Esophagus muscularis mucosa (tissue), 4 donors: ENCODE measurements around the gene TRIM9. TPM values are rescaled to one million over a fixed set of nuclear protein-coding genes. Genes with fewer than 3 reads are reported as not detected.

Experiments used
- DNase-seq: peaks from one replicate; pipeline ENCODE4 v3.0.0-alpha.2; 2017; ENCODE audit errors: extremely low spot score
- H3K27ac ChIP-seq, 4 donors: fragments of 200-600 bp; sonication (generic); replicated peaks in 1 of 4; 1 replicate in 3 of 4; 2 replicates in 1 of 4; pipeline ENCODE4 v1.5.1; 2016 to 2019; ENCODE audit warnings: mild to moderate bottlenecking in 1 of 4
- H3K27me3 ChIP-seq, 4 donors: fragments of 200-600 bp; sonication (generic); one replicate each; pipeline versions ENCODE4 v1.5.1 to v1.6.0; 2016 to 2019
- H3K36me3 ChIP-seq, 4 donors: fragments of 200-600 bp; sonication (generic); one replicate each; pipeline ENCODE4 v1.5.1; 2016 to 2019
- H3K4me1 ChIP-seq, 4 donors: fragments of 200-600 bp; sonication (generic); one replicate each; pipeline ENCODE4 v1.5.1; 2016 to 2019
- H3K4me3 ChIP-seq, 4 donors: fragments of 200-600 bp; sonication (generic); 1 replicate in 2 of 4; 2 replicates in 2 of 4; pipeline ENCODE4 v1.5.1; 2016 to 2019; ENCODE audit warnings: mild to moderate bottlenecking in 4 of 4, moderate library complexity in 1 of 4
- H3K9me3 ChIP-seq, 4 donors: fragments of 200-600 bp; sonication (generic); 1 replicate in 3 of 4; 2 replicates in 1 of 4; pipeline ENCODE4 v1.5.1; 2016 to 2019
- CTCF ChIP-seq, 3 experiments: fragments of 200-600 bp in 2 of 3; fragments of 450-650 bp in 1 of 3; sonication (generic) in 2 of 3; IDR thresholded peaks; one replicate each; pipeline ENCODE4 v1.5.1; 2017 to 2019; ENCODE audit warnings: antibody characterized with exemption in 3 of 3, mild to moderate bottlenecking in 2 of 3, moderate library complexity in 1 of 3
- EP300 ChIP-seq: sonication (generic); formaldehyde crosslinking; IDR thresholded peaks from one replicate; pipeline ENCODE4 v1.6.1; 2017; ENCODE audit warnings: antibody characterized with exemption
- POLR2A ChIP-seq: fragments of 450-650 bp; IDR thresholded peaks from one replicate; pipeline ENCODE4 v1.6.1; 2017; ENCODE audit warnings: antibody characterized with exemption, moderate library complexity, mild to moderate bottlenecking, low read depth
- POLR2AphosphoS5 ChIP-seq, 2 donors: sonication (generic); formaldehyde crosslinking; IDR thresholded peaks; one replicate each; pipeline ENCODE4 v1.6.1; 2017; ENCODE audit warnings: antibody characterized with exemption in 2 of 2
- whole genome bisulfite sequencing: methylation state at CpG from one replicate; pipeline ENCODE4 v1.1.5; 2018; 5-methylcytosine and 5-hydroxymethylcytosine counted together
- intact Hi-C: fragments of 100-400 bp; cut with DNase I; formaldehyde crosslinking; loops from one replicate; pipeline ENCODE4 v1.15.1; 2023
- total RNA-seq, 4 donors: library from RNA; depleted of rRNA; stranded (reverse); fragments of >200 nt; gene quantifications; one replicate each; pipeline versions ENCODE4 v1.1.0 to v1.2.1, GENCODE V29; 2016

The TRIM9 gene
- total RNA-seq, 4 donors from 2014 or later, result 0.58 to 1.7 (median 0.76) TPM

- no peak overlapping the region for H3K4me3 ChIP-seq
- H3K27me3 ChIP-seq, result no peaks in the 10 kb centered on the region
- DNase-seq, result no peak
- no peaks in the 10 kb centered on the region for H3K36me3 ChIP-seq
- intact Hi-C loops, result no loop called here
- H3K27ac ChIP-seq, result no peak overlapping the region
- TF ChIP-seq CTCF (IDR thresholded peaks at IDR 0.05) (no peak), EP300 (no peak), POLR2A (no peak), POLR2AphosphoS5 (IDR thresholded peaks at IDR 0.05) (no peak)
- 80% methylated on average over 1 of the region's 1 CpG for WGBS
- peaks cover 0 to 9% (median 0%) of the 10 kb centered on the region in 4 donors for H3K4me1 ChIP-seq
- no peaks in the 10 kb centered on the region for H3K9me3 ChIP-seq
These were observed 12.6 kb downstream of the TRIM9 start for GRCh38 chr14:51082349-51082748.

DNA sequence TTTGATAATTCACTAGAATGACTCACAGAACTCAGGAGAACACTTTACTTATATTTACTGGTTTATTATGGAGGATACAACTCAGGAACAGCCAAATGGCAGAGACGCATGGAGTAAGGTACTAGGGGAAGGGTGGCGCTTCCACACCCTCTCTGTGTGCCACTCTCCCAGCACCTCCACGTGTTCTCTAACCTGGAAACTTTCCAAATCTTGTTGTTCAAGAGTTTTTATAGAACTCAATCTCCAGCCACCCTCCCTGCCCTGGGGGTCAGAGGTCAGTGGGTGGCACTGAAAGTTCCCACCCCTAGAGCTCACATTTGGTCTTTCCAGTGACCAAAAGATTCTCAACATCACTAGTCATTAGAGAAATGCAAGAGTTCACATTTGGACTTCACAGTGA is 13.2 kb downstream of the TRIM9 start:
- no peak for DNase-seq
- intact Hi-C loops, result no loop called here
- Histone ChIP-seq H3K9me3 (no peaks in the 10 kb centered on the region), H3K36me3 (no peaks in the 10 kb centered on the region), H3K27ac (no peak overlapping the region), H3K4me3 (no peak overlapping the region), H3K27me3 (no peaks in the 10 kb centered on the region), H3K4me1 (peaks cover 0 to 9% (median 0%) of the 10 kb centered on the region in 4 donors)
- 75% methylated on average over 3 of the region's 3 CpGs for WGBS
- TF ChIP-seq CTCF (IDR thresholded peaks at IDR 0.05) (no peak), EP300 (no peak), POLR2AphosphoS5 (IDR thresholded peaks at IDR 0.05) (no peak), POLR2A (no peak)

DNA sequence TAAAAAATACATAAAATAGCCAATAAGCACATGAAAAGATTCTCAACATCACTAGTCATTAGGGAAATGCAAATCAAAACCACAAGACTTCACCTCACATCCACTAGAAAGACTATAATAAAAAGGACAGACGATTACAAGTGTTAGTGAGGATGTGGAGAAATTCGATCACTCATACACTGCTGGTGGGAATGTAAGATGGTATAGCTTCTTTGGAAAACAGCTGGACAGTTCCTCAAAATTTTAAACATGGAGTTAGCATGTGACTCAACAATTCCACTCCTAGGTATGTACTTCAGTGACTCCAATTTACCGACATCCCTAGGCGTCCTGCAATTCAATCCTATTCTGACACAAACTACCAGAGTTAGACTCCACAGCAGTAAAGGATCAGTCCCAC is 13.7 kb downstream of the TRIM9 start:
- no peaks in the 10 kb centered on the region for H3K9me3 ChIP-seq
- 87% methylated on average over 4 of the region's 4 CpGs for WGBS
- intact Hi-C loops, result no loop called here

GRCh38 chr14:51080645-51081044 is 14.3 kb downstream of the TRIM9 start:
- H3K4me3 ChIP-seq, result no peak overlapping the region
- H3K27ac ChIP-seq, result no peak overlapping the region
- no peaks in the 10 kb centered on the region for H3K9me3 ChIP-seq
- TF ChIP-seq POLR2A (no peak), EP300 (no peak), CTCF (IDR thresholded peaks at IDR 0.05) (no peak), POLR2AphosphoS5 (IDR thresholded peaks at IDR 0.05) (no peak)
- intact Hi-C loops, result no loop called here
- H3K36me3 ChIP-seq, result no peaks in the 10 kb centered on the region
- no peak for DNase-seq
- H3K27me3 ChIP-seq, result no peaks in the 10 kb centered on the region
- 49% methylated on average over 3 of the region's 3 CpGs for WGBS
- peaks cover 0 to 9% (median 0%) of the 10 kb centered on the region in 4 donors for H3K4me1 ChIP-seq

More for the DNA sequence above, 13.7 kb downstream of the TRIM9 start:
- Histone ChIP-seq H3K4me3 (no peak overlapping the region), H3K36me3 (no peaks in the 10 kb centered on the region), H3K27ac (no peak overlapping the region), H3K27me3 (no peaks in the 10 kb centered on the region), H3K4me1 (peaks cover 0 to 9% (median 0%) of the 10 kb centered on the region in 4 donors)
- TF ChIP-seq POLR2A (no peak), CTCF (IDR thresholded peaks at IDR 0.05) (no peak), POLR2AphosphoS5 (IDR thresholded peaks at IDR 0.05) (no peak), EP300 (no peak)
- no peak for DNase-seq

DNA sequence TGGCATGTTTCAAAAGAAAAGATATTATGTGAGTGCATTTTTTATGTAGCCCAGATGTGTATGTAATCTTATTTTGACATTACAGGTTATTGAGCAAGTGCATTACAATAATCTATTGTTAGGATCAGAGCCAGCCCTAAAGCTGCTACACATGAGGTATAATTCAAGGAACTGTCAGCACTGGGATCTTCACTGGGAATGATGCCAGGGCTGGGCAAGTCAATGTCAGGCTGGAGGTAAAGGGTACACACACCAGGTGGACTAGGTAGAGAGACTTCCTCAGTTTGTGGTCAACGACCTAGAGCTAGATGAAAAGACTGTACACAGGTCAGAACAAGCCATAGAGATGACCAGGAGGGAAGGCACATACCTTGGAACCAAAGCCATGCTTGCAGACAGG is 15.4 kb downstream of the TRIM9 start:
- WGBS, result 30% methylated on average over 1 of the region's 1 CpG
- no peak for DNase-seq
- H3K4me1 ChIP-seq, result peaks cover 0 to 9% (median 0%) of the 10 kb centered on the region in 4 donors
- H3K27ac ChIP-seq, result no peak overlapping the region
- TF ChIP-seq CTCF (IDR thresholded peaks at IDR 0.05), result no peak
- no peak for TF ChIP-seq EP300
- no peak for TF ChIP-seq POLR2A
- TF ChIP-seq POLR2AphosphoS5 (IDR thresholded peaks at IDR 0.05), result no peak
- intact Hi-C loops, result no loop called here
- no peaks in the 10 kb centered on the region for H3K9me3 ChIP-seq
- no peaks in the 10 kb centered on the region for H3K36me3 ChIP-seq
- H3K4me3 ChIP-seq, result no peak overlapping the region
- no peaks in the 10 kb centered on the region for H3K27me3 ChIP-seq
